Type B pancreatic cell (in vitro differentiated cells): Measurements from ENCODE around the gene CRTC2. TPM values are rescaled to one million over a fixed set of nuclear protein-coding genes. Genes with fewer than 3 reads are reported as not detected.
"Not testable (repeated sequence)": the region's sequence is repeated elsewhere in the genome, so short reads cannot be mapped to it uniquely, and the experiment has no call there.

Source experiments
- DNase-seq: peaks from one replicate; pipeline ENCODE4 v3.0.0; 2021; ENCODE audit warnings: mixed read lengths; ENCODE audit not compliant: unreplicated experiment; ENCODE audit errors: extremely low spot score
- H3K27ac Mint-ChIP-seq: 2 replicates; pipeline ENCODE4 v1.8.0; 2021; ENCODE audit warnings: mild to moderate bottlenecking, mixed read lengths
- H3K27me3 Mint-ChIP-seq: 2 replicates; pipeline ENCODE4 v1.8.0; 2021; ENCODE audit warnings: mixed read lengths
- H3K36me3 Mint-ChIP-seq: 2 replicates; pipeline ENCODE4 v1.8.0; 2021; ENCODE audit warnings: mixed read lengths
- H3K4me1 Mint-ChIP-seq: one replicate; pipeline ENCODE4 v1.8.0; 2021; ENCODE audit warnings: mixed read lengths; ENCODE audit not compliant: unreplicated experiment
- H3K4me3 Mint-ChIP-seq: 2 replicates; pipeline ENCODE4 v1.8.0; 2021; ENCODE audit warnings: mild to moderate bottlenecking, mixed read lengths
- H3K9me3 Mint-ChIP-seq: 2 replicates; pipeline ENCODE4 v1.8.0; 2021; ENCODE audit warnings: mixed read lengths
- microRNA-seq: library from miRNA; unstranded; fragments of <30 nt; microRNA quantifications from one replicate; pipeline ENCODE4, GENCODE V29; 2020
- total RNA-seq: library from RNA; stranded (reverse); gene quantifications from 2 replicates; pipeline ENCODE4 v1.2.1, GENCODE V29; 2021; ENCODE audit warnings: low replicate concordance
- TF ChIP-seq, protein P1 (sequence below): fragments of 200-600 bp; sonication (generic); conservative IDR thresholded peaks from 2 replicates; pipeline ENCODE4 v1.5.0; 2021; ENCODE audit warnings: antibody characterized with exemption, mild to moderate bottlenecking

CRTC2 gene
- total RNA-seq, 1 donor from 2014 or later, result 36.0 TPM

- H3K27ac Mint-ChIP-seq, result no peak overlapping the region
- H3K27me3 Mint-ChIP-seq, result no peaks in the 10 kb centered on the region
- TF ChIP-seq, protein P1, sequence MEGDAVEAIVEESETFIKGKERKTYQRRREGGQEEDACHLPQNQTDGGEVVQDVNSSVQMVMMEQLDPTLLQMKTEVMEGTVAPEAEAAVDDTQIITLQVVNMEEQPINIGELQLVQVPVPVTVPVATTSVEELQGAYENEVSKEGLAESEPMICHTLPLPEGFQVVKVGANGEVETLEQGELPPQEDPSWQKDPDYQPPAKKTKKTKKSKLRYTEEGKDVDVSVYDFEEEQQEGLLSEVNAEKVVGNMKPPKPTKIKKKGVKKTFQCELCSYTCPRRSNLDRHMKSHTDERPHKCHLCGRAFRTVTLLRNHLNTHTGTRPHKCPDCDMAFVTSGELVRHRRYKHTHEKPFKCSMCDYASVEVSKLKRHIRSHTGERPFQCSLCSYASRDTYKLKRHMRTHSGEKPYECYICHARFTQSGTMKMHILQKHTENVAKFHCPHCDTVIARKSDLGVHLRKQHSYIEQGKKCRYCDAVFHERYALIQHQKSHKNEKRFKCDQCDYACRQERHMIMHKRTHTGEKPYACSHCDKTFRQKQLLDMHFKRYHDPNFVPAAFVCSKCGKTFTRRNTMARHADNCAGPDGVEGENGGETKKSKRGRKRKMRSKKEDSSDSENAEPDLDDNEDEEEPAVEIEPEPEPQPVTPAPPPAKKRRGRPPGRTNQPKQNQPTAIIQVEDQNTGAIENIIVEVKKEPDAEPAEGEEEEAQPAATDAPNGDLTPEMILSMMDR, result no peak
Observed at GRCh38 chr1:153906396-153906795, 52.0 kb downstream of the CRTC2 start.

GRCh38 chr1:153905908-153906307 is 52.5 kb downstream of the CRTC2 start:
- H3K27me3 Mint-ChIP-seq, DNase-seq, H3K27ac Mint-ChIP-seq, H3K4me3 Mint-ChIP-seq, H3K36me3 Mint-ChIP-seq, H3K4me1 Mint-ChIP-seq, H3K9me3 Mint-ChIP-seq: not testable (repeated sequence)

More at GRCh38 chr1:153906396-153906795, 52.0 kb downstream of the CRTC2 start:
- Mint-ChIP-seq H3K36me3 (peaks cover 7% of the 10 kb centered on the region), H3K4me3 (no peak overlapping the region), H3K4me1 (no peaks in the 10 kb centered on the region), H3K9me3 (no peaks in the 10 kb centered on the region)
- no peak for DNase-seq

- Mint-ChIP-seq H3K36me3 (peaks cover 11% of the 10 kb centered on the region), H3K4me1 (no peaks in the 10 kb centered on the region), H3K9me3 (no peaks in the 10 kb centered on the region), H3K27me3 (no peaks in the 10 kb centered on the region), H3K4me3 (no peak overlapping the region), H3K27ac (no peak overlapping the region)
- no peak for DNase-seq
- TF ChIP-seq, protein P1, result no peak
Observed at GRCh38 chr1:153903841-153904455, 54.5 kb downstream of the CRTC2 start.

DNA sequence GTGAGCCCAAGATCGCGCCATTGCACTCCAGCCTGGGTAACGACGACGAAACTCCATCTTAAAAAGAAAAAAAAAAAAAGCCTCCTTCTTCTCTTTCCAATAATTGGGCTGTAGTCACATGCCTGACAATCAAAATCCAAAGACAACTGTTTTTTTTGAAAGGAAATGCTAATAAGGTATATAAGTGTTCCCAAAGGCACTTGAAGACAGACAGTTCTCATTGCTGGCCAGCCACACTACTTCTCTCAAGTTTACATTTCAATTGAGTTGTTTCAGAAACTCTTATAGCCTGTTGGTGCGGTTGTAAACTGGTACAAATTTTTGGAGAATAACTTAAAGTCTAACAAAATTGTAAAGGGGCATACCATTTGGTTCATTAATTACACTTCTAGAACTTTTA is 58.9 kb downstream of the CRTC2 start:
- peaks cover 8% of the 10 kb centered on the region for H3K36me3 Mint-ChIP-seq
- no peak overlapping the region for H3K4me3 Mint-ChIP-seq
- TF ChIP-seq, protein P1, result no peak

More for the DNA sequence above, 58.9 kb downstream of the CRTC2 start:
- no peak for DNase-seq
- Mint-ChIP-seq H3K27ac (no peak overlapping the region), H3K4me1 (no peaks in the 10 kb centered on the region), H3K9me3 (no peaks in the 10 kb centered on the region), H3K27me3 (no peaks in the 10 kb centered on the region)

Small RNAs within 50 kb of the gene (microRNA-seq; reads per million reads assigned to microRNA genes)
- not detected for gene MIR6737

Other genes with a start within 250 kb of the CRTC2 start
- gene INTS3, start 230.6 kb downstream of the CRTC2 start, total RNA-seq, result 70.3 and 90.8 TPM in 2 replicates
- 20.6 and 22.1 TPM in 2 replicates for gene SLC27A3, start 183.2 kb downstream of the CRTC2 start, total RNA-seq
- 39.0 and 51.4 TPM in 2 replicates for gene GATAD2B, start 35.6 kb downstream of the CRTC2 start, total RNA-seq
- 43.0 and 70.7 TPM in 2 replicates for gene DENND4B, start 11.9 kb downstream of the CRTC2 start, total RNA-seq
- 75.7 and 93.4 TPM in 2 replicates for gene SLC39A1, start 4.9 kb upstream of the CRTC2 start, total RNA-seq
- gene CREB3L4, start 9.3 kb upstream of the CRTC2 start, total RNA-seq, result 17.2 and 31.8 TPM in 2 replicates
- gene JTB, start 19.1 kb upstream of the CRTC2 start, total RNA-seq, result 99.2 and 153 TPM in 2 replicates
- gene RAB13, start 27.7 kb upstream of the CRTC2 start, total RNA-seq, result 79.3 and 90.1 TPM in 2 replicates
- gene RPS27, start 32.1 kb upstream of the CRTC2 start, total RNA-seq, result 2,370 and 2,920 TPM in 2 replicates
- 0.07 TPM in 1 of 2 replicates, not detected in the other for gene NUP210L, start 196.5 kb upstream of the CRTC2 start, total RNA-seq
- 263 and 371 TPM in 2 replicates for gene TPM3, start 233.5 kb upstream of the CRTC2 start, total RNA-seq
- gene CFAP141, start 247.7 kb upstream of the CRTC2 start, total RNA-seq, result not detected in 2 replicates